A549 (cell line): ENCODE data around the gene BANK1. TPM values are rescaled to one million over a fixed set of nuclear protein-coding genes. Genes with fewer than 3 reads are reported as not detected.
"Not testable (repeated sequence)": the region's sequence is repeated elsewhere in the genome, so short reads cannot be mapped to it uniquely, and the experiment has no call there.

Experiments
- ATAC-seq, 2 experiments: fragments of 200-7000 bp in 1 of 2; fragments of >200 bp in 1 of 2; cut with Nextera tagmentation in 1 of 2; cut with Tn5 transposase in 1 of 2; 3 replicates each; pipeline versions ENCODE4 v1.8.0 to v1.9.1; 2018 to 2020; ENCODE audit warnings: mild to moderate bottlenecking in 1 of 2, moderate library complexity in 1 of 2
- CTCF ChIA-PET: fragments of 300-600 bp; sonication (Branson Sonifier 250); formaldehyde crosslinking; extraction: SDS; loops from one replicate; lab custom pipeline; 2021; ENCODE audit warnings: antibody characterized with exemption, inconsistent platforms; lab: Yijun Ruan, JAX
- POLR2A ChIA-PET: fragments of 350-600 bp; formaldehyde crosslinking; extraction: SDS; loops from one replicate; lab custom pipeline; 2021; ENCODE audit warnings: antibody characterized with exemption, inconsistent platforms; lab: Yijun Ruan, JAX
- DNase-seq, 2 experiments: peaks; one replicate each; pipeline versions ENCODE4 v3.0.0 to v3.0.0-alpha.2; 2011 to 2016; ENCODE audit warnings: low read depth in 1 of 2, low spot score in 1 of 2
- FAIRE-seq: peaks from 2 replicates; lab custom pipeline; 2011; peaks lifted over from hg19 to GRCh38; lab: Jason Lieb, UNC
- H3K27ac ChIP-seq, 2 experiments: fragments of >200 bp; sonication (Bioruptor Twin); formaldehyde crosslinking; 3 replicates each; pipeline ENCODE4 v1.5.1; 2016 to 2017
- H3K4me1 ChIP-seq: fragments of >200 bp; sonication (Bioruptor Twin); formaldehyde crosslinking; 3 replicates; pipeline ENCODE4 v1.6.1; 2016
- H3K4me2 ChIP-seq: fragments of >200 bp; sonication (Bioruptor Twin); formaldehyde crosslinking; 3 replicates; pipeline ENCODE4 v1.6.1; 2016
- H3K4me3 ChIP-seq: fragments of >200 bp; sonication (Bioruptor Twin); formaldehyde crosslinking; 3 replicates; pipeline ENCODE4 v1.5.1; 2016
- H3K9me3 ChIP-seq: fragments of >200 bp; sonication (Bioruptor Twin); formaldehyde crosslinking; 3 replicates; pipeline ENCODE4 v1.6.1; 2016
- BHLHE40 ChIP-seq: IDR thresholded peaks from 2 replicates; pipeline ENCODE4 v1.6.1; 2012; ENCODE audit warnings: low read depth, low read length, inconsistent platforms
- CHD2 ChIP-seq: fragments of 150-350 bp; IDR thresholded peaks from 2 replicates; pipeline ENCODE4 v1.6.1; 2014; ENCODE audit warnings: low read length; ENCODE audit not compliant: partially characterized antibody
- CHD4 ChIP-seq: fragments of 200-600 bp; sonication (generic); IDR thresholded peaks from 2 replicates; pipeline ENCODE4 v1.6.1; 2016; ENCODE audit warnings: antibody characterized with exemption, mild to moderate bottlenecking, borderline replicate concordance
- CTCF ChIP-seq: fragments of >200 bp; sonication (Bioruptor Twin); formaldehyde crosslinking; IDR thresholded peaks from 3 replicates; pipeline ENCODE4 v1.5.1; 2016
- E2F6 ChIP-seq: IDR thresholded peaks from 2 replicates; pipeline ENCODE4 v1.6.1; 2012; ENCODE audit warnings: low read depth, borderline replicate concordance
- EHMT2 ChIP-seq: fragments of 200-600 bp; sonication (generic); IDR thresholded peaks from 2 replicates; pipeline ENCODE4 v1.6.1; 2016; ENCODE audit warnings: antibody characterized with exemption, low read depth, mild to moderate bottlenecking, moderate library complexity
- HES2 ChIP-seq: fragments of >200 bp; sonication (Bioruptor Twin); formaldehyde crosslinking; IDR thresholded peaks from 2 replicates; pipeline ENCODE4 v1.6.1; 2016
- HEYL ChIP-seq: fragments of 250-450 bp; sonication (Bioruptor Pico); IDR thresholded peaks from 2 replicates; pipeline ENCODE4 v1.8.0; 2021; ENCODE audit warnings: mild to moderate bottlenecking, moderate library complexity
- HOXB5 ChIP-seq: fragments of 250-450 bp; sonication (Bioruptor Pico); IDR thresholded peaks from 2 replicates; pipeline ENCODE4 v1.5.0; 2020; ENCODE audit warnings: mild to moderate bottlenecking, moderate library complexity
- JUN ChIP-seq, 2 experiments: fragments of >200 bp; sonication (Bioruptor Twin); formaldehyde crosslinking; IDR thresholded peaks; 2 replicates in 1 of 2; 3 replicates in 1 of 2; pipeline ENCODE4 v1.6.1; 2016 to 2017
- JUNB ChIP-seq: fragments of >200 bp; sonication (Bioruptor Twin); formaldehyde crosslinking; IDR thresholded peaks from 2 replicates; pipeline ENCODE4 v1.6.1; 2016
- KDM1A ChIP-seq: fragments of 200-600 bp; sonication (generic); IDR thresholded peaks from 2 replicates; pipeline ENCODE4 v1.6.1; 2016; ENCODE audit warnings: low read depth, mild to moderate bottlenecking
- KDM5A ChIP-seq: fragments of 200-600 bp; sonication (generic); IDR thresholded peaks from 2 replicates; pipeline ENCODE4 v1.6.1; 2016; ENCODE audit warnings: antibody characterized with exemption, mild to moderate bottlenecking
- MAZ ChIP-seq: fragments of 150-350 bp; IDR thresholded peaks from 2 replicates; pipeline ENCODE4 v1.6.1; 2014; ENCODE audit warnings: antibody characterized with exemption, low read depth, low read length, borderline replicate concordance
- MYC ChIP-seq: IDR thresholded peaks from 2 replicates; pipeline ENCODE4 v1.6.1; 2012; ENCODE audit warnings: mild to moderate bottlenecking, inconsistent platforms, low read length, improper control_type of control experiment, borderline replicate concordance
- NFE2L2 ChIP-seq: fragments of 150-350 bp; conservative IDR thresholded peaks from 2 replicates; pipeline ENCODE4 v1.6.1; 2014; ENCODE audit warnings: low read length
- PBX3 ChIP-seq: IDR thresholded peaks from 2 replicates; pipeline ENCODE4 v1.6.1; 2012
- PHF8 ChIP-seq: fragments of 200-600 bp; sonication (generic); IDR thresholded peaks from 2 replicates; pipeline ENCODE4 v1.6.1; 2016; ENCODE audit warnings: low read depth, mild to moderate bottlenecking, antibody characterized with exemption, moderate library complexity, borderline replicate concordance
- POLR2A ChIP-seq: IDR thresholded peaks from 2 replicates; pipeline ENCODE4 v1.6.1; 2012; ENCODE audit warnings: mild to moderate bottlenecking, low read length
- POLR2AphosphoS2 ChIP-seq: conservative IDR thresholded peaks from 2 replicates; pipeline ENCODE4 v1.6.1; 2012; ENCODE audit warnings: low read length, improper control_type of control experiment, inconsistent platforms
- RAD21 ChIP-seq, 2 experiments: fragments of >200 bp in 1 of 2; sonication (Bioruptor Twin) in 1 of 2; formaldehyde crosslinking in 1 of 2; IDR thresholded peaks in 1 of 2; conservative IDR thresholded peaks in 1 of 2; 2 replicates in 1 of 2; 3 replicates in 1 of 2; pipeline ENCODE4 v1.6.1; 2012 to 2018; ENCODE audit warnings: inconsistent platforms in 1 of 2
- RARB ChIP-seq: fragments of 250-450 bp; sonication (Bioruptor Pico); IDR thresholded peaks from 2 replicates; pipeline ENCODE4 v1.8.0; 2021; ENCODE audit warnings: mild to moderate bottlenecking, moderate library complexity
- RNF2 ChIP-seq: fragments of 200-600 bp; sonication (generic); IDR thresholded peaks from 2 replicates; pipeline ENCODE4 v1.6.1; 2016; ENCODE audit warnings: low read depth, mild to moderate bottlenecking, antibody characterized with exemption, moderate library complexity, borderline replicate concordance
- SMC3 ChIP-seq: fragments of >200 bp; sonication (Bioruptor Twin); formaldehyde crosslinking; IDR thresholded peaks from 3 replicates; pipeline ENCODE4 v1.6.1; 2018; ENCODE audit warnings: inconsistent platforms
- SREBF2 ChIP-seq: fragments of 450-650 bp; IDR thresholded peaks from 2 replicates; pipeline ENCODE4 v1.6.1; 2014; ENCODE audit warnings: mild to moderate bottlenecking, moderate library complexity
- TFCP2L1 ChIP-seq: fragments of 250-450 bp; sonication (Bioruptor Pico); IDR thresholded peaks from 2 replicates; pipeline ENCODE4 v1.5.0; 2021; ENCODE audit warnings: mild to moderate bottlenecking
- TP53 ChIP-seq: fragments of 250-450 bp; sonication (Bioruptor Pico); IDR thresholded peaks from 2 replicates; pipeline ENCODE4 v1.5.0; 2021; ENCODE audit warnings: mild to moderate bottlenecking, moderate library complexity
- USF2 ChIP-seq: fragments of 450-650 bp; IDR thresholded peaks from 2 replicates; pipeline ENCODE4 v1.6.1; 2014; ENCODE audit warnings: antibody characterized with exemption
- ZFP36 ChIP-seq: fragments of 450-650 bp; IDR thresholded peaks from 2 replicates; pipeline ENCODE4 v1.6.1; 2014; ENCODE audit warnings: borderline replicate concordance; ENCODE audit not compliant: partially characterized antibody
- ZNF302 ChIP-seq: fragments of 250-450 bp; sonication (Bioruptor Pico); IDR thresholded peaks from 2 replicates; pipeline ENCODE4 v1.9.0; 2021; ENCODE audit warnings: inconsistent platforms, mild to moderate bottlenecking, moderate library complexity
- ZSCAN20 ChIP-seq: fragments of 250-450 bp; sonication (Bioruptor Pico); IDR thresholded peaks from 2 replicates; pipeline ENCODE4 v1.8.0; 2022; ENCODE audit warnings: mild to moderate bottlenecking, moderate library complexity
- WGBS: methylation state at CpG from one replicate; pipeline ENCODE4 v1.1.6; 2017; ENCODE audit errors: missing lambda C conversion rate; 5-methylcytosine and 5-hydroxymethylcytosine counted together
- polyA plus RNA-seq, 4 experiments: library from polyadenylated mRNA; depleted of rRNA in 3 of 4; stranded (reverse); fragments of >200 nt; fragmentation: RNase III in 1 of 4; extraction: RNeasy Plus Mini Kit Qiagen cat#74134 plus additional on column Dnase treatment in 1 of 4; gene quantifications; 2 replicates in 3 of 4; 3 replicates in 1 of 4; pipeline ENCODE4 v1.2.3, GENCODE V29; 2011 to 2017

BANK1 gene
- polyA plus RNA-seq, 2 of the 4 experiments (the other 2 are of a cell fraction): 2.8 to 6.1 TPM

GRCh38 chr4:101888472-101888871 lies 97.9 kb downstream of the BANK1 start:
- ATAC-seq (no peak), DNase-seq (no peak), FAIRE-seq (no peak)
- WGBS: 91% methylated on average over 4 of the region's 4 CpGs
- ChIA-PET POLR2A (no interaction called here), CTCF (no interaction called here)
- TF ChIP-seq TFCP2L1 (CRISPR knock-in tag) (no peak), CHD4 (no peak), TP53 (CRISPR knock-in tag) (no peak), HEYL (CRISPR knock-in tag) (no peak), NFE2L2 (no peak), HOXB5 (no peak), JUN (IDR thresholded peaks at IDR 0.05) (no peak), RAD21 (conservative IDR thresholded peaks at IDR 0.05 in 1 of 2, IDR thresholded peaks at IDR 0.05 in 1 of 2) (no peak), POLR2A (no peak), MYC (no peak), RARB (CRISPR knock-in tag) (no peak), SMC3 (no peak), CTCF (no peak), E2F6 (no peak), BHLHE40 (no peak), HES2 (no peak), CHD2 (no peak), PBX3 (no peak), ZFP36 (no peak)
- Histone ChIP-seq H3K4me1 (peaks cover 11% of the 10 kb centered on the region), H3K4me3 (no peak overlapping the region), H3K4me2 (no peak overlapping the region), H3K9me3 (no peaks in the 10 kb centered on the region), H3K27ac (no peak overlapping the region)

- not testable (repeated sequence) for ATAC-seq
Measured at GRCh38 chr4:101905527-101905926, 115.0 kb downstream of the BANK1 start.

GRCh38 chr4:101910786-101911373 lies 120.3 kb downstream of the BANK1 start:
- Histone ChIP-seq H3K4me3 (no peak overlapping the region), H3K4me1 (no peaks in the 10 kb centered on the region), H3K27ac (no peak overlapping the region), H3K4me2 (no peak overlapping the region), H3K9me3 (no peaks in the 10 kb centered on the region)
- 82% methylated on average over 4 of the region's 4 CpGs for WGBS
- POLR2A ChIA-PET: interaction anchor here (0.7 kb wide), 1 partner anchor 66 kb away, joined by 4 read pairs; no protein-coding TSS in a partner anchor
- TF ChIP-seq JUNB (no peak), SREBF2 (no peak), RNF2 (no peak), MAZ (no peak), POLR2AphosphoS2 (no peak), EHMT2 (no peak), PHF8 (no peak), KDM5A (no peak), USF2 (no peak), SMC3 (no peak), ZNF302 (CRISPR knock-in tag) (no peak), KDM1A (no peak), ZSCAN20 (CRISPR knock-in tag) (no peak)
- ATAC-seq: no peak
- DNase-seq: no peak
- CTCF ChIA-PET: no interaction called here
- no peak for FAIRE-seq

More at GRCh38 chr4:101905527-101905926, 115.0 kb downstream of the BANK1 start:
- POLR2A ChIA-PET, DNase-seq, H3K27ac ChIP-seq, CTCF ChIA-PET, H3K4me2 ChIP-seq, FAIRE-seq, H3K9me3 ChIP-seq, H3K4me1 ChIP-seq, H3K4me3 ChIP-seq: not testable (repeated sequence)
- WGBS: 81% methylated on average over 5 of the region's 5 CpGs
